Retinal pigment epithelial cell (primary cell): Measurements from ENCODE around the gene SMCHD1.

Source experiments
- DNase-seq: peaks from one replicate; pipeline ENCODE4 v3.0.0-alpha.2; 2010; ENCODE audit warnings: low read depth
- H3K4me3 ChIP-seq: 2 replicates; pipeline ENCODE4 v1.5.1; 2011; ENCODE audit warnings: mild to moderate bottlenecking, low read length, control low read depth, moderate library complexity
- TF ChIP-seq, protein P1 (sequence below): conservative IDR thresholded peaks from 2 replicates; pipeline ENCODE4 v1.5.1; 2011; ENCODE audit warnings: low read depth, low read length, control low read depth, inconsistent platforms

Gene SMCHD1

DNA sequence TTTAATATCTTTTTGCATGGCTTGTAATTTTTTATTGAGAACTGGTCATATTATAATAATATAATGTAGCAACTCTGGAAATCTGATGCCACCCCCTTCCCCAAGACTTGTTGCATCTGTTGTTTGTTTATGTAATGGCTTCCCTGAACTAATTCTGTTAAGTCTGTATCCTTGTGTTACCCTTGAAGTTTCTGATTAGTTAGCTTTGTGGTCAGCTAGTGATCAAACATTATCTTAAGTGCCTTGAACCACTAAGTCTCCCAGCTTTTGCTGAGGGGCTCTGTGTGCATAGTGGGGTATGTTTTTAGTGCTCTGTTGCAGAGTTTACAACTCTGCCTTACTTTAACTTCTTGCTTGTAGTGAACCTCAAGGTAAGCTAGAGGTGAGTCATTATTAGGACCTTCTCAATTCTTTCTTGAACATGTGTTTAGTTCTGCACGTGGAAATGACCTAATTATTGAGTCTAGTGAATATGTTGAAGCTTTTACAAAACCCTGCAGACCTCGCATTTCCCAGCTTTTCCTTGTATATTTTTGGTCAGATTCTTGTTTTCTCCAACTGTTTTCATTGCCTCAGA is 24.8 kb downstream of the SMCHD1 start:
- TF ChIP-seq, protein P1, sequence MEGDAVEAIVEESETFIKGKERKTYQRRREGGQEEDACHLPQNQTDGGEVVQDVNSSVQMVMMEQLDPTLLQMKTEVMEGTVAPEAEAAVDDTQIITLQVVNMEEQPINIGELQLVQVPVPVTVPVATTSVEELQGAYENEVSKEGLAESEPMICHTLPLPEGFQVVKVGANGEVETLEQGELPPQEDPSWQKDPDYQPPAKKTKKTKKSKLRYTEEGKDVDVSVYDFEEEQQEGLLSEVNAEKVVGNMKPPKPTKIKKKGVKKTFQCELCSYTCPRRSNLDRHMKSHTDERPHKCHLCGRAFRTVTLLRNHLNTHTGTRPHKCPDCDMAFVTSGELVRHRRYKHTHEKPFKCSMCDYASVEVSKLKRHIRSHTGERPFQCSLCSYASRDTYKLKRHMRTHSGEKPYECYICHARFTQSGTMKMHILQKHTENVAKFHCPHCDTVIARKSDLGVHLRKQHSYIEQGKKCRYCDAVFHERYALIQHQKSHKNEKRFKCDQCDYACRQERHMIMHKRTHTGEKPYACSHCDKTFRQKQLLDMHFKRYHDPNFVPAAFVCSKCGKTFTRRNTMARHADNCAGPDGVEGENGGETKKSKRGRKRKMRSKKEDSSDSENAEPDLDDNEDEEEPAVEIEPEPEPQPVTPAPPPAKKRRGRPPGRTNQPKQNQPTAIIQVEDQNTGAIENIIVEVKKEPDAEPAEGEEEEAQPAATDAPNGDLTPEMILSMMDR = no peak
- H3K4me3 ChIP-seq = no peak overlapping the region
- DNase-seq = no peak

DNA sequence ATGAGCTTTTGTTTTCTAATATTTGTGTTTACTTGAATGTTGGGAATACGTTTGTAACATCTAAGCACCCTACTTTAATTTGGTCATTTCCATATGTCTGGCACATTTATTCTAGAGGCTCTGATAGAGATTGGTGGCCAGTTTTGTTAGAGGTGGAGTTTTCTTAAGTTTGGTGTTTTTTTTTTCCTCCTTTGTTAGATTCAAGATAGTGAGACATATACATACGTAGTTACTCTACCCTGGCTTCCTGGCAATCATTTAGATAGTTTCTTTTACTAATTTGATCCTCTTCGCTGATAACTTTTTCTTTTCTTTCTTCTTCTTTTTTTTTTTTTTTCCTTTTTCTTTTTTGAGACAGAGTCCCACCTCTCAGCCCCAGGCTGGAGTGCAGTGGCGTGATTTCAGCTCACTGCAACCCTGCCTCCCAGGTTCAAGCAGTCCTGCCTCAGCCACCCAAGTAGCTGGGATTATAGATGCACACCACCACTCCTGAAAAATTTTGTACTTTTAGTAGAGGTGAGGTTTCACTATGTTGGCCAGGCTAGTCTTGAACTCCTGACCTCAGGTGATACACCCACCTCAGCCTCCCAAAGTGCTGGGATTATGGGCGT is 26.6 kb downstream of the SMCHD1 start:
- TF ChIP-seq, protein P1 = no peak
- no peak overlapping the region for H3K4me3 ChIP-seq
- DNase-seq = no peak

DNA sequence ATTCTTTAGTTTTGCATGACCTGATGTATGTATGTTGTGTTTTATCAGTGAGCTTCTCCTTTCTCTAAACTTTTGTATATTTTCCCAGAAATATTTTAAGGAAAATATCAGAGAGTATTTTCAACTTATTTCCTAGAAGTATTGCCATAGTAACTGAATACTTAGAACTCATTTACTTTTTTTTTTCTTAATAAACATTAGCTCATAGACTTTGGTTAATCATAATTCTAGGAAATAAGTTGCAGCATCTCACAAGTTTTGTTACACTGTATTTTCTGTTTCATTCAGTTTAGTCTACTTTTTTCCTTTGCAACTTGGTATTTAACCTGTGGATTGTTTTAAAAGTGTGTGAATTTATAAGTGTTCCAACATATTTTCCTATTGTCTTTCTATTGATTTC is 27.5 kb downstream of the SMCHD1 start:
- H3K4me3 ChIP-seq = no peak overlapping the region
- TF ChIP-seq, protein P1 = no peak
- DNase-seq = no peak

DNA sequence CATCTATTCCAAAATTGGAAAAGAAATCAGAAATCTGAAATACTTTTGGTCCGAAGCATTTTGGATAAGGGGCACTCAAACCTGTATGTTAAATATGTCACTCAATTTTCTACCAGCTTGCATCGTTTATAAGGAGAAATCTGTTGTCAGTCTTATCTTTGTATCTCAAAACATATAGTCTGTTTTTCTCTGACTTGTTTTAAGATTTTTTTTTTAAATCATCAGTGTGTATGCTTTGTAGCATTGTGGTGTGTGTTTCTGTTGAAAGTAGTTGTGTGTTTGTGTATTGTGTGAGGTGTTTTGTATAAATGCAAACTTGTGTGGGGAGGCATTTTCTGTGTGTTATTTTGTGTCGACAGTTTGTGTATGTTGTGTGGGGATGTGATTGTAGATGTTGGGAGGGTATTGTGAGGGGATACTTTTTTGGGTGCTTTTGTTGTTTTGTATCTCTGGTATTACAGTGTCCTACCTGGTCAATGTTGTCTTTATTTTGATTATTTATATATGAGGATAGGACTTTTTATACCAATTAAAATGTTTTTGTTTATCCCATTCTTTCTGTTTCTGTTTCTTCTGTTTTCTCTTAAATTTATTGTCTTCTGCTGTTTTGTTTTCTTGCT is 30.9 kb downstream of the SMCHD1 start:
- no peak for DNase-seq
- no peak overlapping the region for H3K4me3 ChIP-seq
- TF ChIP-seq, protein P1 = no peak

DNA sequence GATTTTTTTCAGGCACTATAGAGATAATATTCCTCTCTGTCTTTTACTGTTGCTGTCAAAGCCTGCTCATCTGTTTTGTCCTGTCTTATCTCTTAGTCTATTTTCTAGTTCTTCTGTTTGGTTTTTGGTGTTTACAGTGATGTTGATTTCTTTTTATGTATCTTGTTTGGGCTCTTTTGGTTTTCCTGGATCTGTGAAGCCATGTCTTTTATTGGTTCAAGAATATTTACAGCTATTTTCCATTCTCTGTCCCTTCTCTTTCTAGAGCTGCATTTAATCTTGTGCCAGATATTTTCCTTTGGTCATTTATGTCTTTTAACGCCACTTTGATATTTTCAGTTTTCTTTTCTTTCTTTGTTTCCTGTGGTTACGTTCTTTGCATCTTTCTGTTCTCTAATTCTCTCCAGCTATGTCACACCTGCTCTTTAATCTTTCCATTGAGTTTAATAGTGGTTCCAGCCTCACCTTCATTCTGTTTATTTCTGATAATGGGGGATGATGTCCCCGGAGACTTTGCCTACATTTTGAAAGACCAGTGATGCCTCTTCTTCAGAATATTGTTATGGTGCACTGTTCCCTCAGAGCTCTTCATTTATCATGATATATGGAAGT is 32.0 kb downstream of the SMCHD1 start:
- TF ChIP-seq, protein P1 = no peak
- DNase-seq = no peak
- no peak overlapping the region for H3K4me3 ChIP-seq

DNA sequence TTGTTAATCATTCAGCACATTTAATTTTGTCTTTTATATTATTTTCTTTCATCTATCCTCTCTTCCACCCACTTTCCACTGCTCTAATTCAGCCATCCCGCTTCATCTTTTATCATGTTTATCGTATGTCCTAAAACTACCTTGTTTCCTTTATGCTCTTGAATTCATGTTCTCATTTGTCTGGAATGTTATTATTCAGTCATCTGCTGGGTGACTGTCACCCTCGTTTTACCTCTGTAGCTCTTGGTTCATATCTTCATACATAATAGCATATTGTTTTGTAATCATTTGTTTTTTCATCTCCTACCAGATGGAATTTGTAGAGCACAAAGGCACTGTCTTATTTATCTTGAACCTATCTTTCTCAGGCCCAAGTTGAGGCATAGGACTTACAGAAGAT is 37.0 kb downstream of the SMCHD1 start:
- TF ChIP-seq, protein P1 = no peak
- no peak overlapping the region for H3K4me3 ChIP-seq
- DNase-seq = no peak
